Adrenal gland (tissue), 5 donors: ENCODE measurements around the gene RFT1.

Source experiments
- POLR2A ChIP-seq, 2 donors: fragments of 450-650 bp; IDR thresholded peaks; one replicate each; pipeline ENCODE4 v1.6.1; 2017; ENCODE audit warnings: antibody characterized with exemption in 2 of 2, mild to moderate bottlenecking in 2 of 2, moderate library complexity in 1 of 2
- TF ChIP-seq, protein P1 (sequence below), 6 experiments: fragments of 450-650 bp in 4 of 6; fragments of 200-600 bp in 2 of 6; sonication (generic) in 1 of 6; IDR thresholded peaks; 1 replicate in 5 of 6; 2 replicates in 1 of 6; pipeline versions ENCODE4 v1.5.1 to v1.8.0; 2016 to 2021; ENCODE audit warnings: antibody characterized with exemption in 6 of 6, mild to moderate bottlenecking in 2 of 6, moderate library complexity in 1 of 6
- donor health status: DM: no; HTN: no; CAD: no.

DNA sequence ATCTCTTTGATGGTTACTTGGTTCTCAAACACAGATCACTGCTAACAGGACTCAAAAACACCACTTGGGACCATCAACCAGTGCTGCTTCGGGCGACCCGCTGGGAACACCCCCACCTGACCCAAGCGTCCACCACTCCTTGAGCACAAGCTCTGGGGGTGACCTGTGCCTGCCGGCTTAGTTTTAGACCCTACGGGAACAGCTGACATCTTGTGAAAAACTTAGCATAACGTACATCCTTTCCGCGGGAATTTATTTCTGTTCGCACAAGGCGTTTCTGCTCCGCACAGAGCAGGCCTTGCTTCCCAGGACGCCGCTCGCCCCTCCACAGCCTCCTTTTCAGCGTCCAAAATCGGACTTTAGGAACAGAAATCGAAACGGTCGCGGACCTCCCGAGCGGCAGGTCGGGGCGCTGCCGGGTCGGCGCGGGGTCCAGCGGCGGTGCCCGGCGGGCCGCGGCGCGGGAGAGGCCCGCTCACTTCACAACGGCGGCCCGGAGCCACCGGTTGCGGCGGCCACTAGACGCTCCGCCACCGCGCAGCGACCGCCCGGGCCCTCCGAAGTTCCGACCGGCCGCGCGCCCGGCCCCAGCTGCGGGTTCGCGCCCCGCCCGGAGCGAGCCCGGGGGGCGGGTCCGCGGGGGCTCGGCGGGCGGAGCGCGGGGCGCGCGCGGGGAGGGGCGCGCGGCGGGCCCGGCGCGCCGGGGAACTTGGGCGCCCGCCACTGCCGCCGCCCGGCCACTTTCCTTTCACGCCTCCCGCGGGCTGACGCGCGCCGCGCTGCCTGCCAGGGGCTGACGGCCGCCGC lies 85.3 kb downstream of the RFT1 start:
- TF ChIP-seq, protein P1, sequence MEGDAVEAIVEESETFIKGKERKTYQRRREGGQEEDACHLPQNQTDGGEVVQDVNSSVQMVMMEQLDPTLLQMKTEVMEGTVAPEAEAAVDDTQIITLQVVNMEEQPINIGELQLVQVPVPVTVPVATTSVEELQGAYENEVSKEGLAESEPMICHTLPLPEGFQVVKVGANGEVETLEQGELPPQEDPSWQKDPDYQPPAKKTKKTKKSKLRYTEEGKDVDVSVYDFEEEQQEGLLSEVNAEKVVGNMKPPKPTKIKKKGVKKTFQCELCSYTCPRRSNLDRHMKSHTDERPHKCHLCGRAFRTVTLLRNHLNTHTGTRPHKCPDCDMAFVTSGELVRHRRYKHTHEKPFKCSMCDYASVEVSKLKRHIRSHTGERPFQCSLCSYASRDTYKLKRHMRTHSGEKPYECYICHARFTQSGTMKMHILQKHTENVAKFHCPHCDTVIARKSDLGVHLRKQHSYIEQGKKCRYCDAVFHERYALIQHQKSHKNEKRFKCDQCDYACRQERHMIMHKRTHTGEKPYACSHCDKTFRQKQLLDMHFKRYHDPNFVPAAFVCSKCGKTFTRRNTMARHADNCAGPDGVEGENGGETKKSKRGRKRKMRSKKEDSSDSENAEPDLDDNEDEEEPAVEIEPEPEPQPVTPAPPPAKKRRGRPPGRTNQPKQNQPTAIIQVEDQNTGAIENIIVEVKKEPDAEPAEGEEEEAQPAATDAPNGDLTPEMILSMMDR (IDR thresholded peaks at IDR 0.05) = no peak
- peak in 1 of 2 donors; percentile 39 for TF ChIP-seq POLR2A (IDR thresholded peaks at IDR 0.05)
